Right ventricle myocardium superior (tissue), 1 donor: ENCODE measurements around the gene MOGAT2. TPM values are rescaled to one million over a fixed set of nuclear protein-coding genes. Genes with fewer than 3 reads are reported as not detected.
"Not testable (repeated sequence)": the region's sequence is repeated elsewhere in the genome, so short reads cannot be mapped to it uniquely, and the experiment has no call there.

Source experiments
- ATAC-seq: fragments of 200-7000 bp; cut with Tn5 transposase; one replicate; pipeline ENCODE4 v1.9.1; 2020; ENCODE audit warnings: mild to moderate bottlenecking; ENCODE audit not compliant: poor library complexity
- DNase-seq: peaks from one replicate; pipeline ENCODE4 v3.0.0-alpha.2; 2020
- intact Hi-C: fragments of 100-400 bp; cut with DNase I; formaldehyde crosslinking; loops from one replicate; pipeline ENCODE4 v1.11.2; 2022
- long read RNA-seq: library from polyadenylated mRNA; unstranded; transcript quantifications from one replicate; pipeline ENCODE4 v2.0.0, GENCODE V29; 2021
- total RNA-seq: library from RNA; stranded (reverse); fragmentation: NEBNext Ultra II Directional; extraction: Animal tissue kit (Norgen Biotek cat#: 25700); gene quantifications from one replicate; pipeline ENCODE4 v1.2.1, GENCODE V29; 2021
- donor health status: DM: no; HTN: yes; CAD: no; lungs with severe emphysema.

Gene MOGAT2
- total RNA-seq = 0.13 TPM
- long read RNA-seq = 0 reads

GRCh38 chr11:75717608-75718418, at the start of gene MOGAT2:
Gene MOGAT2, plus strand, starts transcription at chr11:75717838. Its CDS starts 51 bp downstream, at chr11:75717889.
- intact Hi-C loops = loop anchor here (10.0 kb wide), 1 partner anchor 47 kb away; the partner anchor contains the start of gene DGAT2
- DNase-seq = no peak
- peak; percentile 82 for ATAC-seq

GRCh38 chr11:75668451-75669297, 49.0 kb upstream of the MOGAT2 start, which contains the start of gene MAP6:
Gene MAP6, minus strand, starts transcription at chr11:75669038. Its CDS starts 669 bp downstream, at chr11:75668369.
- peak; percentile 50 for DNase-seq
- peak; percentile 58 for ATAC-seq
- intact Hi-C loops = loop anchor here (10.0 kb wide), 1 partner anchor 124 kb away; no protein-coding TSS in a partner anchor

- DNase-seq (no peak), ATAC-seq (no peak)
Measured at GRCh38 chr11:75673977-75674582, 43.6 kb upstream of the MOGAT2 start.

GRCh38 chr11:75677275-75677674, 40.4 kb upstream of the MOGAT2 start:
- intact Hi-C loops = no loop called here
- no peak for DNase-seq
- ATAC-seq = no peak

More at GRCh38 chr11:75673977-75674582, 43.6 kb upstream of the MOGAT2 start:
- intact Hi-C loops = no loop called here

GRCh38 chr11:75677909-75678308, 39.7 kb upstream of the MOGAT2 start:
- intact Hi-C loops = no loop called here
- DNase-seq (no peak), ATAC-seq (no peak)

GRCh38 chr11:75678620-75679259, 38.9 kb upstream of the MOGAT2 start:
- DNase-seq (no peak), ATAC-seq (no peak)
- intact Hi-C loops = no loop called here

- no peak for DNase-seq
- intact Hi-C loops = no loop called here
- ATAC-seq = no peak
Measured at GRCh38 chr11:75679566-75679965, 38.1 kb upstream of the MOGAT2 start.

GRCh38 chr11:75683856-75684255, 33.8 kb upstream of the MOGAT2 start:
- intact Hi-C loops, DNase-seq, ATAC-seq: not testable (repeated sequence)

GRCh38 chr11:75689863-75690609, 27.6 kb upstream of the MOGAT2 start:
- DNase-seq = no peak
- intact Hi-C loops = no loop called here

GRCh38 chr11:75691804-75692203, 25.8 kb upstream of the MOGAT2 start:
- intact Hi-C loops = no loop called here
- ATAC-seq (no peak), DNase-seq (no peak)

More at GRCh38 chr11:75689863-75690609, 27.6 kb upstream of the MOGAT2 start:
- no peak for ATAC-seq

GRCh38 chr11:75697906-75698581, 19.6 kb upstream of the MOGAT2 start:
- no peak for ATAC-seq
- intact Hi-C loops = no loop called here
- no peak for DNase-seq

GRCh38 chr11:75700940-75701339, 16.7 kb upstream of the MOGAT2 start:
- ATAC-seq (peak; percentile 89), DNase-seq (no peak)
- intact Hi-C loops = no loop called here

GRCh38 chr11:75703695-75704237, 13.9 kb upstream of the MOGAT2 start:
- ATAC-seq (no peak), DNase-seq (no peak)
- intact Hi-C loops = no loop called here

- ATAC-seq (no peak), DNase-seq (no peak)
- intact Hi-C loops = loop anchor here (5.0 kb wide), 1 partner anchor 158 kb away; no protein-coding TSS in a partner anchor
Measured at GRCh38 chr11:75705541-75705940, 12.1 kb upstream of the MOGAT2 start.

- intact Hi-C loops = loop anchor here (5.0 kb wide), 1 partner anchor 159 kb away; no protein-coding TSS in a partner anchor
- peak; percentile 98 for ATAC-seq
- DNase-seq = peak; percentile 80
Measured at GRCh38 chr11:75706260-75706729, 11.3 kb upstream of the MOGAT2 start.

- DNase-seq = no peak
- intact Hi-C loops = loop anchor here (10.0 kb wide), 1 partner anchor 51 kb away; the partner anchor contains the start of gene DGAT2
Measured at GRCh38 chr11:75714211-75714610, 3.4 kb upstream of the MOGAT2 start.

GRCh38 chr11:75715688-75716087, 1.9 kb upstream of the MOGAT2 start:
- ATAC-seq = no peak
- intact Hi-C loops = loop anchor here (10.0 kb wide), 1 partner anchor 49 kb away; the partner anchor contains the start of gene DGAT2
- no peak for DNase-seq

More at GRCh38 chr11:75714211-75714610, 3.4 kb upstream of the MOGAT2 start:
- no peak for ATAC-seq
